HFF-Myc (cell line): ENCODE measurements around the gene RENBP.
A peak's percentile ranks its signal among the peaks of the same experiment; 100 is the strongest.

Source experiments
- DNase-seq: peaks from one replicate; pipeline ENCODE4 v3.0.0-alpha.2; 2011; ENCODE audit warnings: low read depth; ENCODE audit errors: extremely low read depth
- H3K4me3 ChIP-seq: replicated peaks from 2 replicates; pipeline ENCODE4 v1.5.1; 2011; ENCODE audit warnings: low read depth, mild to moderate bottlenecking, control low read depth, low read length
- TF ChIP-seq, protein P1 (sequence below): IDR thresholded peaks from 2 replicates; pipeline ENCODE4 v1.5.1; 2012; ENCODE audit warnings: mild to moderate bottlenecking, low read depth, low read length, control low read depth; ENCODE audit errors: missing control alignments

RENBP gene

DNA sequence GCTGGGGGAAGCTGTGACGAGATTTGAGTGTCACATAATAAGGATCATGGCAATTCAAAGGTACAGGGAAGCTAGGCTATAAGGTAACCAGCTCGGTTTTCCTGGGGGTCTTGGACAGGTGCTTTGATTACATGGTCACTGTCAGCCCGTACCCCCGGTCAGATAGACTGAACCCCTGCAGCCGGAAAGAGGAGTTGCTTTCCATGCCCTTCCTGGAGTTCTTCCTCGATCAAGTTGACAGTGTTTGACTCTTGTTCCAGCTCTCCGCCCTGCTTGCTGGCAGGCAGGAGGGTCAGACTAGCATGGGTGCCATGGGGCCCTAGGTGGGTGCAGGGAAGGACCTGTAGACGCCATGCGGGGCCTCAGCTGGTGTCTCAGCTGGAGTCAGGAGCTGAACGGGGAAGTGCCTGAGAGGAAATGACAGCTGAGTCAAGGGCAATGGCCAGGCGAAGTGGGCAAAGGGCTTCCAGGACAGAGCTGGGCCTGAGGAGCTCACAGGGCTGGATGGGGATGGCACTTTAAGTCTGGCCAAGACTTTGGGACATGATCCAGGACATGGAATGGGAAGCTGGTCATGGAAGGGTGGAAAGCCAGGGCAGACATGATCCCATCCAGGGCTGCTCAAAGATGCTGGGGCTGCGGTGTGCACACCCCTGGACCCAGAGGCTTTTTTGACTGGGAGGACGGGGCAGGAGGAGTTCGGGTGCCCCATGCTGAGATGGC lies 29.7 kb upstream of the RENBP start:
- peak overlapping the region; percentile 51; the same call in 1 of the 2 replicates for H3K4me3 ChIP-seq
- DNase-seq, result no peak
- TF ChIP-seq, protein P1, sequence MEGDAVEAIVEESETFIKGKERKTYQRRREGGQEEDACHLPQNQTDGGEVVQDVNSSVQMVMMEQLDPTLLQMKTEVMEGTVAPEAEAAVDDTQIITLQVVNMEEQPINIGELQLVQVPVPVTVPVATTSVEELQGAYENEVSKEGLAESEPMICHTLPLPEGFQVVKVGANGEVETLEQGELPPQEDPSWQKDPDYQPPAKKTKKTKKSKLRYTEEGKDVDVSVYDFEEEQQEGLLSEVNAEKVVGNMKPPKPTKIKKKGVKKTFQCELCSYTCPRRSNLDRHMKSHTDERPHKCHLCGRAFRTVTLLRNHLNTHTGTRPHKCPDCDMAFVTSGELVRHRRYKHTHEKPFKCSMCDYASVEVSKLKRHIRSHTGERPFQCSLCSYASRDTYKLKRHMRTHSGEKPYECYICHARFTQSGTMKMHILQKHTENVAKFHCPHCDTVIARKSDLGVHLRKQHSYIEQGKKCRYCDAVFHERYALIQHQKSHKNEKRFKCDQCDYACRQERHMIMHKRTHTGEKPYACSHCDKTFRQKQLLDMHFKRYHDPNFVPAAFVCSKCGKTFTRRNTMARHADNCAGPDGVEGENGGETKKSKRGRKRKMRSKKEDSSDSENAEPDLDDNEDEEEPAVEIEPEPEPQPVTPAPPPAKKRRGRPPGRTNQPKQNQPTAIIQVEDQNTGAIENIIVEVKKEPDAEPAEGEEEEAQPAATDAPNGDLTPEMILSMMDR, result no peak

DNA sequence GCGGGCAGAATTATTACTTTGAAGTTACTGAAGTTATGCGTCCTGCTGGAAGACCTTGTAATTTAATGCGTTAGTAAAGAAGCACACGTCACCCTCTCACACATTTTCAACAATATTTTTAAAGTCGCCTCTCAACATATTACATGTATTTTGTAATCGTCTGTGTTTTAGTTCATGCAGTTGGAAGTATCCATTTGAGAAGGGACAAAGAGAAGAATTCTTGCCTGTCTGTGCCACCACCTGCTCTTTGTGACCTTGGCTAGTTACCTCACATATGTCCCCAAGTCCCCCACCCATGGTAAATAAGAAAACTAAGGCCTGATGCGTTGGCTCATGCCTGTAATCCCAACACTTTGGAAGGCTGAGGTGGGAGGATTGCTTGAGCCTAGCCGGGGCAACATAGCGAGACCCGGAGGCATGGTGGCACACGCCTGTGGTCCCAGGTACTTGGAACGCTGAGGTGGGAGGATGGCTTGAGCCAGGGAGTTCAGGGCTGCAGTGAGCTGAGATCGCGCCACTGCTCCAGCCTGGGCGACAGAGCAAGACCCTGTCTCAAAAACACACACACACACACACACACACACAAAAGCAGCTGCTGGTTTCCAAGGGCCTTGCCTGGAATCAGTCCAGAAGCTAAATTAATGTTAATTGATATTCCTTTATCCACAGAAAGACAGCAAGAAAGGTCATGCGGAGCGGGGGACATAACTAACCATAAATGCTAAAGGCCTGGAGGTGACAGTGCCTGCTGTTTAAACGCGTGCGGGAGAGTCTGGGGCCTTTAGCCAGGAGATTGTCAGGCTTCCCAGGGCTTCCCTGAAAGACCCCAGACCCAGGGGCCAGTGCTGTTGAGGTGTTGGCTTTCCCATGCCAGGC lies 28.9 kb upstream of the RENBP start:
- DNase-seq, result no peak
- TF ChIP-seq, protein P1, result no peak
- H3K4me3 ChIP-seq, result peak overlapping the region; percentile 51

DNA sequence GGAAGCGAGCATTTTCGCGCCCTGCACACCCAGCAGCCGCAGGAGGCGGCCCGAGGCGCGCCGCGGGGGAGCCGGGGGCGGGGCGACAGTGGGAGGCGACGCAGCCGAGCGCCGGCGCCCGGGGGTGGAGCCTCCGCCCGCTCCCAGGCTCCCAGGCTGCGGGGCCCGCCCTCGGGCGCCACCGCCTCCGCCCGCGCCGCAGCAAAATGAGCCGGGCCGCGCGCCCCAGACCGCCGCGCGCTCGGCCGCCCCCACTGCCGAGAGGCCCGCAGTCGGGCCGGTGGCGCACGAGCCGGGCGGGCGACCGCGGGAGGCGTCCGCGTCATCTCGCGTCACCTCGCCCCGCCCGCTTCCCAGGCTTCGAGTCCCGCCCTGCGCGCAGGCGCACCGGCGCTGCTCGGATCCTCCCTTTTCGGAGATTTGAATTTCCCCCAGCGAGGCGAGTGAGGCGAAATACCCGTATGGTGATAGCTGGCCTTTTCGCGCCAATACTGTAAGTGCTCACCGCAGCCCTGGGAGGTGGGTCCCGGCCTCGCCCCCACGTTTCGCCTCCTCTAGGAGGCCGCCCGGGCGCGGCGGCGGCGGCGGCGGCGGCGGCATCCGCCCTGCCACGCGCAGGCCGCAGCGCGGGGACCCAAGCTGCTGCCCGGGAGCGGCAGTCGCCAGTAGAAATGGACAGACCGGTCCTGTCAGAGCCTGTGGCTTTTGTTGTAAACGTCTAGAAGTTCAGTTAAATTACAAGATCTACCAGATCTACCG lies 28.1 kb upstream of the RENBP start, which contains the start of gene TMEM187:
Gene TMEM187, plus strand, starts transcription at position 387 of the 759 bp plus-strand sequence. CDS start 9,309 bp downstream, outside the sequence.
- H3K4me3 ChIP-seq, result peak within 1 kb of the TSS; percentile 73
- TF ChIP-seq, protein P1, result no peak
- peak; percentile 69 for DNase-seq

DNA sequence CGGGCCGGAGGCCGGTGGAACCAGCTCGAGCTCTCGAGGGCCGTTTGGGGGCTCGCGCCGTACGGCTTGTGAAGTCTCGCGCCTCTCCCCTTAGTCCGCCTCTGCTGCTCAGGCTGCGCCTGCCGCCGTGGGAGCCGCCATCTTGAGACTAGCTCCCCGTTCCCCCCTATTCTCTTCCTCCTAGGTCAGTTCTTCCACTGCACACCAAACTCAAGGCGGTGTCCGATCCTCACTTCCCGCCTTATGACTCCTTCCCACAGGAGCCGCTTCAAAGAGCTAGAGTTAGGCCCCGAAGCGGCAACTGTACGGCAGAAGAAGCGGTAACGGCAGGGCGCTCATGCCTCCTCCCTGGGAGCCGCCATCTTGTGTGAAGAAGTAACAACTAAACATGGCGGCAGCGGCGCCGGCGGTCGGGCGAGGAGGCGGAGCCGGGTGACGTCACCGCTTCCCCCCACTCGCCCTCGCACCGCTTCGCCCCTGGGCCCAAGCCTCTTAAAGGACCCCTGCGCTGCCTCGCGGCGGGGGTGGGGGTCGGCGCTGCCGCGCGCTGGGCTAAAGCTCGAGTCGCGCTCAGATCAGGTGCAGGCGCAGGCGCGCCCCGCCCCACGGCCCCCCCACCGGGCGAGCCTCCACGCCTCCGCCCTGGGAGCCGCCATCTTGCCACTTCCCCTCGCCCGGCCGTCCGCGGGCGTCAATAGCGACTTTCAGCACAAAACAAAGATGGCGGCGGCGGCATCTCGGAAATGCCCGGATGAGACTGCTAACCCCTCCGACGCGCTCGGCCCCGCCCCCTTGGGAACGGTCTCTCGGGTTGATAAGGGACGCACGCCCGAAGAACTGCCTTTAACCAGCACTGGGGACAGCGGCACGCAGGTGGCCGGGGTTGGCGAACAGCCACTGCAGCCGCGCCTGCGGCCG lies 27.3 kb upstream of the RENBP start, which contains the start of gene HCFC1:
Gene HCFC1, minus strand, starts transcription at position 369 of the 918 bp plus-strand sequence. CDS start 978 bp downstream, outside the sequence.
- DNase-seq, result peak; percentile 51
- H3K4me3 ChIP-seq, result peak within 1 kb of the TSS; percentile 73

DNA sequence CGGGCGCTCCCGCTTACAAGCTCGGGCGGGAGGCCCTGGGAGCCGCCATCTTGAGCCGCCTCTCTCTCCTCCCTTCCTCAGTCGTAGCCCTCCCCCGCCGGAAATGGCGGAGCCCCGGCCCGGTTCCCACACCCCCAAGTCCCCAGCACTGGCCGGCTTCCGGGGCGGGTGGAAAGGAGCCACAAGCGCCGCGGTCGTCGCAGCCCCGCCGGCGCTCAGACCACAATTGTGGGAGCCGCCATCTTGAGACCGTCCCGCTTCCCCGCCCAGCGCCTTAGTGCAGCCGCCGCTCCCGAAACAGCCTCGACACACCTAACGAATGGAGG lies 26.6 kb upstream of the RENBP start:
- TF ChIP-seq, protein P1, result no peak
- DNase-seq, result no peak

More for the DNA sequence above, 27.3 kb upstream of the RENBP start, which contains the start of gene HCFC1:
- TF ChIP-seq, protein P1, result no peak

More for the DNA sequence above, 26.6 kb upstream of the RENBP start:
- peak overlapping the region; percentile 73 for H3K4me3 ChIP-seq
